GM18507 (cell line): Measurements from ENCODE around the gene IL17RD.
A peak's percentile ranks its signal among the peaks of the same experiment; 100 is the strongest.
"Not testable (repeated sequence)": the region's sequence is repeated elsewhere in the genome, so short reads cannot be mapped to it uniquely, and the experiment has no call there.

Experiments used
- DNase-seq: peaks from one replicate; pipeline ENCODE4 v3.0.0; 2011; ENCODE audit warnings: low read depth; ENCODE audit not compliant: insufficient read length; ENCODE audit errors: extremely low spot score
- FAIRE-seq: peaks from 2 replicates; lab custom pipeline; 2011; peaks lifted over from hg19 to GRCh38; lab: Jason Lieb, UNC

The IL17RD gene

DNA sequence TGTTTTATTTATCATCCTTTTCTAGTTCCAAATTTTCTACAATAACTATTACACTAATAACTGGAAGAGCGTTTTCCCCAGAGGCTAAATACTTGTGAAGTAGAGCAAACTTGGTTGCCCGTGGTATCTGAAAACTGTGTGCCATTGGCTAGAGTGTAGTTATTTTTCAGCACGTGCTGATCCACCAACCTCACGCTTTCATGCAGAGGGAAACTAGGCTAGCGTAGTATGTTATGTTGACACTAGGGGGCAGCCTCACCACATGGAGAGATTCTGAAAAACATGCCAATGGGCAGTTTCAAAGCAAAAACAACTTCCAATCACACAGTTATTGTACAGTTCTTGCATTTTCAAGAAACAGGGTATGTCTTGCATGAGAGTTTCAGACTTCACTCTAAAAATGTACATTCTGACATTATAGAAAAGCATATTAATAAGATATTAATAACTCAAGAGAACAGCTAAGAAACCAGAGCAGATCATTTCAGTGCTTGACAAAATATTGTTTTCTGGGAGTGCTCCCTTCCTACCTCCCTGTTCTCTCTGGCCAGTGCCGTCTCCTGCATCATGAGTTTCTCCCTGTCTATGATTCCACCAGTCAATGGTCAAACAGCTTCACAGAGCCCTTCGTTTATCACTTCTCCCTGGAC, 65.0 kb downstream of the IL17RD start:
- FAIRE-seq, result peak; percentile 92
- DNase-seq, result peak; percentile 32

DNA sequence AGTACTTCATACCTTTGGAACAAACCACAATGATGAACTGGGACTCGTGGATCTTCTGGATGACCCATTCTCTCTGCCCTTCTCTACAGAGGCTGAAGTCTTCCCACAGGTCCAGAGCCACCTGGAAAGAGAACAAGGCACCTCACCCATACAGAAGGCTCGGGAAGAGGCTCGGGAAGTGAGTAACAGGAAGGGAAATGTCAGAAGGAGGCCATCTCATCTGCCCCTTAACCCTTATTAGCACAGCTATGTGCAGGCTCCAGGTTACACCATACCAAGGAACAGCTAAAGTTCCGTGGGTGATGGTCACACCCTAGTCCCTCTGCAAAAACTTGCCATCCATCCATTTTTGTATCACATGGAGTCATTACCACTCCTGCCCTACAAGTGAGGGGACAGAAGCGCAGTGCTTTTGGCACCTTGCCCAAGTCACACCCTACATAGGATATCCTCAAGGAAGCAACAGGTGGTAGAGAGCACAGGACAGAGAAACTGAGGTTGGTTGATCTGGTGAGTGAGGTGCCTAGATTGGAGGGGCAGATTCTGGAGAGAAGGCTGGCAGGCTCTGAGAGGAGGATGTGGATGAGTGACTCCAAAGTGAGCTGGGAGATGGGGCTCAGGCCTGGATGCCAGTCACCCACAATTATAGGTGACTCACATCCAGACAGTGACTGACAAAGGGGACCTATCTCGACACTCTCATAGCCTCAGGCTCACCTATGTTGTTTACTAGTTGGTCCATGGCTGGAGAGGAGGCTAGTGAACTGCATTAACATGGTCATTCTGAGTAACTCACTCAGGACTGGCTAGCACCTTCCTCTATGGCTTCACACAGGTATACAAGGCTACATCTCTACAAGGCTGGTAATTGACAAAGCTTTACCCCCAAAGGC, 66.5 kb downstream of the IL17RD start:
- DNase-seq (no peak), FAIRE-seq (no peak)

- FAIRE-seq (no peak), DNase-seq (no peak)
These were observed 67.6 kb downstream of the IL17RD start for GRCh38 chr3:57097536-57097935.

DNA sequence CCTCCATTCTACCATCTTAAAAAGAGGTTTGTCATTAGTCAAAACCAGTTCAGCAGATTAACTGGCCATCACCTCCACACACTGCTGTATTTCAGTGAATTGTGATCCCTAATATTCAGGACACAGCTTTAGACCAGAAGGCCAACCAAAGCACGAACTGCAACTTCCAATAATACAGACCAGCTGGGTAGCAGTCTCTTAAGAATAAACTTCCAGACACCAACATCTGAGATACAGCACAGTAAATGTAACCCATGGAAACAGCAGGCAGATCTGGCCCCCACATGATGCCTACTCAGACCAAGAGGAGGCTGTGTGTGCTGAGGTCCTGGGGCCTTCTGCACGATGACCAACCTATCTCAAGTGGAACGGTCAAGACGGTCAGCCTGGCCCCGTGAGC, 69.8 kb downstream of the IL17RD start:
- DNase-seq (no peak), FAIRE-seq (no peak)

DNA sequence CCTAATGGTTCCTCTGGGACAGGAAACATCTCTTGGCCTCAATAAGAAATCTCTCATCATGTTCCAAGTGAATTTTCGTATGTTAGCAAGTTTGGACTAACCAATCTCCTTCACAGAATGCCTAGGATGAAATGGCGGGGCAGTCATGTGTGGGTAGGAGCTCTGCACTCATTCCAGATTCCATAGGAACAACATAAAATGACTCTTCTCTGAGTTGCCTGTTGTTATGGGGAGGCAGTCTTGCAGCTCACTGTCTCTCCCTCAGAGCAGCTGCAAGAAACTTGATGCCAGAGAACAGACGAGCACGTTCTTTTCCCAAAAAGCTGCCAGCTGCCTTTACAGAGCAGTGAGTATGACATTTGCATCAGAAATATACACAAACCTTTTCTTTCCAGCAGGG, 70.6 kb downstream of the IL17RD start:
- DNase-seq, result no peak

GRCh38 chr3:57093971-57094535, 71.1 kb downstream of the IL17RD start:
- FAIRE-seq (no peak), DNase-seq (no peak)

More for the DNA sequence above, 70.6 kb downstream of the IL17RD start:
- no peak for FAIRE-seq

DNA sequence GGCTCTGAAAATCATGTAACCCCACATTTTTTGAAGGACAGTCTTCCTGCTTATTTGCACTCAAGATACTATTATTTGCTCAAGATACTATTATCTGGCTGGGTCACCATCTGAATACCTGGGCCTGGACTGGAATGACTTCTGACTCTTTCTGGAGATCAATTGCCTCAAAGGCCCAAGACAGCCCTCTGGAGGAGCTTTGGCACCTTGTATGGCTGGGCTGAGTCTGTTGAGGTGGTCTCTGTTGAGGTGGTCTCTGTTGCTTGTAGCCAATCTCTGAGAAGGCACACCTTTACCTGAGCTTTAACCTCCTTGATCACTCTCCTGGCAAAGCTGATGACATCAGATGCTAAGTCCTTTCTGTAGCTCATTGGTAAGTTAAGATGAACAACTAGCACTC, 71.7 kb downstream of the IL17RD start:
- FAIRE-seq (no peak), DNase-seq (no peak)

- FAIRE-seq, result no peak
- no peak for DNase-seq
These were observed 73.5 kb downstream of the IL17RD start for GRCh38 chr3:57091521-57092273.

DNA sequence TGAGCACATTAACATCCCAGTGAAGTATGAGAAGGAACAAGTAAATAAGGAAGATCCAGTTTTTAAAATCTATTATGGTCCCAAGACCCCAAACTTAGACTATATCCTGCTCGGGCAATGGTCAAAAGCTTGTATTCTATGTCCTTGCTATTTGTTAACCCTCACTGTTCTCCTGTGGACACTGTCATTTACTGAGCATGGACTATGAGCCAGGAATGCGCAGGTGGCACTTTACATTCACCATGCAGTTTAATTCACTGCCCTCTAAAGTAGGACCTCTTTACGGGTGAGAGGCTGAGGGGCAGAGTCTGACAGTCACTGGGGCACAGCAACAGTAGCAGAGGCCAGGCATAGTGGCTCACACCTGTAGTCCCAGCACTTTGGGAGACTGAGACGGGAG, 76.1 kb downstream of the IL17RD start:
- FAIRE-seq (no peak), DNase-seq (no peak)

DNA sequence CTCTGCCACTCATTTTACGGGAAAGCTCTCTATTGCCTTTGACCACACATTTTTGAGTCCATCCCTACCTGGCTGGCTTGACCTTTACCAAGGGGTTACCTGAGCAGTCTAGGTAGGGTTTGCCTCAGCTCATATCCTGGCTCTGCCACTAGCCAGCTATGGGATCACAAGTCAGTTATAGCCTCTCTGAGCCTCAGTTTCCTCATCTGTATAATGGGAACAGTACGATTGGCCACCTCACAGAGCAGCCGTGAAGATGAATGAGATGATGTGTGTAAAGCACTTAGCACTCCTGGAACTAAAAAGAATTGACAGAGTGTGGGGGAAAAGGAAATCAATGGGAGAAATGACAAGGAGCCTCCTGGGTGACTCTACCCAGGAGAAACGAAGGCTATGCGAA, 76.7 kb downstream of the IL17RD start:
- DNase-seq (no peak), FAIRE-seq (no peak)

- no peak for DNase-seq
- no peak for FAIRE-seq
These were observed 77.6 kb downstream of the IL17RD start for GRCh38 chr3:57087361-57088092.

- FAIRE-seq, result no peak
- DNase-seq, result no peak
These were observed 79.0 kb downstream of the IL17RD start for GRCh38 chr3:57086201-57086600.

DNA sequence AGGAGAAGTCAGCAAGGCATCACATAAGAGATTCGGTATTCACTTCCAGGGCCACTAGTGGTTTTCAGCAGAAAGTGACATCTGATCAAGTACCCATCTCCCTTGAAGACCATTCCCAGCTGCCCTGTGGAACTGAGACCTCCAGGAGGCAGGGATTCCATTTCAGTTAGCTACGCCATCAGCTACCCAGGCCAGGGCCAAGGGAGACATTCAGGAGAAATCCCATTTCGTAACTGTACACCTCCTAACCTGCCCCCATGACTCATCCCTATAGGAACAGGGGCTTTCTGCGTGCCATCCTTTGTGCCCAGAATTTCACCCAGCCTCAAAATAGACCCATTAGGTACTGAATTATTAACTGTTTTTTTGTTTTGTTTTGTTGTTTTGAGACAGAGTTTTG, 79.9 kb downstream of the IL17RD start:
- FAIRE-seq, result no peak

DNA sequence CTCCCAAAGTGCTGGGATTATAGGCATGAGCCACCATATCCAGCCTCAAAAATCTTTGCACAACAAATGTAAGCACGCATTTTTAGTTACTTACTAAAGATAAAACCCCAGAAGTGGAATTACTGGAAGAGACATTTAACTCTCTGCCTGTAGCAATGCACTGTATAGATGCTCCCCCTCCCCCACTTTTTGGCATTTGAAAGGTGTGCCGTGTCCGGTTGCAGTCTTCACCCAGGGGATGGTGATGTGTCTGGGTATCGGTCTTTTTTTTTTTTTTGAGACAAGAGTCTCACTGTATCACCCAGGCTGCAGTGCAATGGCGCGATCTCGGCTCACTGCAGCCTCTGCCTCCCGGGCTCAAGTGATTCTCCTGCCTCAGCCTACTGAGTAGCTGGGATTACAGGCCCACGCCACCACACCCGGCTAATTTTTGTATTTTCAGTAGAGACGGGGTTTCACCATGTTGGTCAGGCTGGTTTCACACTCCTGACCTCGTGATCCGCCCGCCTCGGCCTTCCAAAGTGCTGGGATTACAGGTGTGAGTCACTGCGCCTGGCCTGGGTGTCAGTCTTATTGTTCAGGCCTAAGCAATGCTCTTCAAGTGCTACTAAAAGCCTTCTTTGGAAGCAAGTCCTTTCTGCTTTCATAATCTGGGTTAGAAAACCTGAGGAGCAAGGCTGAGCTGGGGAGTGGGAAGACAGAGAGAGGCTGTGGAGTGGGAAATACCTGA, 81.7 kb downstream of the IL17RD start:
- not testable (repeated sequence) for DNase-seq, FAIRE-seq

More for the DNA sequence above, 79.9 kb downstream of the IL17RD start:
- DNase-seq, result no peak

DNA sequence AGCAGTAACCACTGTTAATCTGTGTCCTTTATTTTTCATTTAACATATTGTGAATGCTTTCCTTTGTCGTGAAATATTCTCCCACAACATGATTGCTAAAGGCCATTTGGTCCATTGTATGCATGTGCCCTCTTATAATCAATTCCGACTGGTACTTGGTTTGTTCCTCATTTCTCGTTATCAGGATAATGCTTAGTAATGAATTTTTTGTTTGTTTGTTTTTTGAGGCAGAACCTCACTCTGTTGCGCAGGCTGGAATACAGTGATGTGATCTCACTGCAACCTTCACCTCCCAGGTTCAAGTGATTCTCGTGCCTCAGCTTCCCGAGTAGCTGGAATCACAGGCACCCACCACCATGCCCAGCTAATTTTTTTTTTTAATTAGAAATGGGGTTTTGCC, 82.7 kb downstream of the IL17RD start:
- FAIRE-seq (no peak), DNase-seq (no peak)

- no peak for FAIRE-seq
- DNase-seq, result no peak
These were observed 84.0 kb downstream of the IL17RD start for GRCh38 chr3:57081173-57081572.

DNA sequence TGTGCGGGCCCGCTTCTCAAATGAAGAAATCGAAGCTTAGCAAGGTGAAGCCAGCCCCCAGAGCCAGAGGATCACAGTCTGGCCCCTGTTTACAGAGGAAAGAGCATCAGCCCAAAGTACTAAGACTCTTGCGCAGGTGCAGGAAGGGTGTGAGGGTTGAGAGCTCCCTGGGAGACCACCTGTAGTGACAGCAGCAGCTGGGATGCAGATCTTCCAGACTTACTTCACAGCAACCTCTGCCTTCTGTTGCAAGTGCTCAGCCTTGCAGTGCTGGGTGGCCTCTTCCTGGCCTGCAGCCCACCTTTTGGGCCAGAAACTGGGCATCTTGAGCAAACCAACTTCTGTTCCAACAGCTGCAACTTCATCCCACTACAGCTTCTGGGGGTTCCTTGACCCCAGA, 85.0 kb downstream of the IL17RD start:
- DNase-seq (no peak), FAIRE-seq (no peak)

GRCh38 chr3:57079474-57079831, 85.7 kb downstream of the IL17RD start:
- FAIRE-seq (no peak), DNase-seq (no peak)
